Chondrocyte (in vitro differentiated cells): ENCODE data around the gene GPLD1. TPM values are rescaled to one million over a fixed set of nuclear protein-coding genes. Genes with fewer than 3 reads are reported as not detected.
A peak's percentile ranks its signal among the peaks of the same experiment; 100 is the strongest.

ENCODE experiments used
- DNase-seq: peaks from one replicate; pipeline ENCODE4 v3.0.0; 2021; ENCODE audit warnings: mixed read lengths, low spot score
- H3K27ac Mint-ChIP-seq: one replicate; pipeline ENCODE4 v1.8.0; 2021; ENCODE audit warnings: mild to moderate bottlenecking, moderate library complexity, mixed read lengths; ENCODE audit not compliant: unreplicated experiment
- H3K27me3 Mint-ChIP-seq: 2 replicates; pipeline ENCODE4 v1.8.0; 2021; ENCODE audit warnings: low read depth, mixed read lengths
- H3K36me3 Mint-ChIP-seq: 2 replicates; pipeline ENCODE4 v1.8.0; 2021; ENCODE audit warnings: low read depth, mixed read lengths
- H3K4me1 Mint-ChIP-seq: 2 replicates; pipeline ENCODE4 v1.8.0; 2021; ENCODE audit warnings: low read depth, mild to moderate bottlenecking, mixed read lengths
- H3K4me3 Mint-ChIP-seq: one replicate; pipeline ENCODE4 v1.8.0; 2021; ENCODE audit warnings: mild to moderate bottlenecking, moderate library complexity, mixed read lengths; ENCODE audit not compliant: unreplicated experiment
- H3K9me3 Mint-ChIP-seq: 2 replicates; pipeline ENCODE4 v1.8.0; 2021; ENCODE audit warnings: low read depth, mixed read lengths
- total RNA-seq: library from RNA; stranded (reverse); gene quantifications from 3 replicates; pipeline ENCODE4 v1.2.1, GENCODE V29; 2021
- TF ChIP-seq, protein P1 (sequence below): fragments of 200-600 bp; sonication (generic); IDR thresholded peaks from 2 replicates; pipeline ENCODE4 v1.5.0; 2021; ENCODE audit warnings: antibody characterized with exemption, mild to moderate bottlenecking, moderate library complexity

The GPLD1 gene
- total RNA-seq, 1 donor from 2014 or later: 4.2 TPM

DNA sequence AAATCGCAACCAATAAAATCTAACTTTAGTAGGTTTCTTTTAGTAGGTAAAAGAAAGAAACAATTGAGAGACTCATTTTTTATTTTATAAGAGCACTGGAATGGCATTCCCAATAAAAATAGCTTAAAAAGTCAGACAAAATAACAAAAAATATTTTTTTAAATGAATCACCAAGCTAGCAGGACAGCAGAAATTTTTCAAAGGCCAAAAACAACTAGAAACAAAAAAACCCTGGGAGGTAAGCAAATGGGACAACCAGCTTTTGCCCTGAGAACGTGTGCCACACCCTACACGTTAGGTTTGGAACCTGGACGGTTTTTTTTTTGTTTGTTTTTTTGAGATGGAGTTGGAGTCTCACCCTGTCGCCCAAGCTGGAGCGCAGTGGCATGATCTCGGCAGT lies 19.6 kb downstream of the GPLD1 start:
- H3K27ac Mint-ChIP-seq: peak overlapping the region; percentile 76
- TF ChIP-seq, protein P1, sequence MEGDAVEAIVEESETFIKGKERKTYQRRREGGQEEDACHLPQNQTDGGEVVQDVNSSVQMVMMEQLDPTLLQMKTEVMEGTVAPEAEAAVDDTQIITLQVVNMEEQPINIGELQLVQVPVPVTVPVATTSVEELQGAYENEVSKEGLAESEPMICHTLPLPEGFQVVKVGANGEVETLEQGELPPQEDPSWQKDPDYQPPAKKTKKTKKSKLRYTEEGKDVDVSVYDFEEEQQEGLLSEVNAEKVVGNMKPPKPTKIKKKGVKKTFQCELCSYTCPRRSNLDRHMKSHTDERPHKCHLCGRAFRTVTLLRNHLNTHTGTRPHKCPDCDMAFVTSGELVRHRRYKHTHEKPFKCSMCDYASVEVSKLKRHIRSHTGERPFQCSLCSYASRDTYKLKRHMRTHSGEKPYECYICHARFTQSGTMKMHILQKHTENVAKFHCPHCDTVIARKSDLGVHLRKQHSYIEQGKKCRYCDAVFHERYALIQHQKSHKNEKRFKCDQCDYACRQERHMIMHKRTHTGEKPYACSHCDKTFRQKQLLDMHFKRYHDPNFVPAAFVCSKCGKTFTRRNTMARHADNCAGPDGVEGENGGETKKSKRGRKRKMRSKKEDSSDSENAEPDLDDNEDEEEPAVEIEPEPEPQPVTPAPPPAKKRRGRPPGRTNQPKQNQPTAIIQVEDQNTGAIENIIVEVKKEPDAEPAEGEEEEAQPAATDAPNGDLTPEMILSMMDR: no peak
- no peaks in the 10 kb centered on the region for H3K27me3 Mint-ChIP-seq
- H3K4me1 Mint-ChIP-seq: peaks cover 38% of the 10 kb centered on the region
- no peak for DNase-seq
- H3K4me3 Mint-ChIP-seq: no peak overlapping the region
- H3K9me3 Mint-ChIP-seq: no peaks in the 10 kb centered on the region
- peaks cover 2% of the 10 kb centered on the region for H3K36me3 Mint-ChIP-seq

DNA sequence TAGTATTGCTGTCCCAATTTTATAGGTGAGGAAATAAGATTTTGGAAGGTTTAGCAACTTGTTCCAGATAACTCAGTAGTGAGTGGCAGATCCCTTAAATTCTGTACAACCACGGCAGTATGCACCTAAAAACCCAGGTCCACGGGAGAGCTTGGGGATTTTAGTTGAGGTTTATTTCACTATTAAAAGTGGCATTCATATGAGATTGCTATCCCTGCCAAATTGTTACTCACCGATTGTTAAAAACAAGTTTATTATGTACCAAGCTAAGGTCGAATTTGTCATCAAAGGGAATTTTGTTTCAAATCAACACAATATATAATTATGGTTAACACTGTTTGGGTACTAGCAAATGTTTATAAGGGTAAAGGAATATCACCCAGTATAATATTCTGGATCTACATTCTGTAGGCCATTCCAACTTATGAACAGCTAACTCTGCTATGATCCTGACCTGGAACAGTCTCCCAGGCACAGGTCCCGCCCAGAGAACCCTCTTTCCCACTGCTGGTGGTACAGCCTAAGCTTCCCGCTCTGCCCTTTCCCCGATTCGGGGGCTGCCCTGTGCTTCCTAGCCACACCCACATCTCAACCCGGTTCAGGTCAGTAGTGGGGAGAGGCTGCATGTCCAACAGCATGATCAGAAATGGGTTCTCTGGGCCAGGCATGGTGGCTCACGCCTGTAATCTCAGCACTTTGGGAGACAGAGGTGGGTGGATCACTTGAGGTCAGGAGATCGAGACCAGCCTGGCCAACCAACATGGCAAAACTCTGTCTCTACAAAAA lies 24.9 kb downstream of the GPLD1 start:
- no peaks in the 10 kb centered on the region for H3K27me3 Mint-ChIP-seq
- TF ChIP-seq, protein P1: no peak
- no peak overlapping the region for H3K4me3 Mint-ChIP-seq
- no peaks in the 10 kb centered on the region for H3K9me3 Mint-ChIP-seq
- H3K4me1 Mint-ChIP-seq: peaks cover 12% of the 10 kb centered on the region
- no peak overlapping the region for H3K27ac Mint-ChIP-seq
- no peak for DNase-seq
- H3K36me3 Mint-ChIP-seq: peaks cover 2% of the 10 kb centered on the region

DNA sequence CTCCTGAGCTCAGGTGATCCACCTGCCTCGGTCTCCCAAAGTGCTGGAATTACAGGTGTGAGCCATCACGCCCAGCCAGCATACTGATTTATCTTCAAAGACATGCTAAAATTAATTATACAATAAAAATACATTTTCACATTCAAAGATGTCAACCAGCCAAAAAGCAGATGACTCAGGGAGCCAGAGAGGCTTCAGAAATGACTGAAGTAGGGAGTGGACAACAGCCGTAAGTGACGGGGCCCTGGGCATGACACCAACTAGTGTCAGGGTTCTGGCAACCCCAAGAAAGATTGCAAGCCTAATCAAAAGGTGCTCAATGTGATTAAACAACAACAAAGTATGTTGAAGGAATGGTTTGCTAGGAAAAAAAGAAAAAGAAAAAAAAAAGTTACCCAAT lies 28.4 kb downstream of the GPLD1 start:
- H3K27ac Mint-ChIP-seq: no peak overlapping the region
- DNase-seq: no peak
- no peaks in the 10 kb centered on the region for H3K36me3 Mint-ChIP-seq

DNA sequence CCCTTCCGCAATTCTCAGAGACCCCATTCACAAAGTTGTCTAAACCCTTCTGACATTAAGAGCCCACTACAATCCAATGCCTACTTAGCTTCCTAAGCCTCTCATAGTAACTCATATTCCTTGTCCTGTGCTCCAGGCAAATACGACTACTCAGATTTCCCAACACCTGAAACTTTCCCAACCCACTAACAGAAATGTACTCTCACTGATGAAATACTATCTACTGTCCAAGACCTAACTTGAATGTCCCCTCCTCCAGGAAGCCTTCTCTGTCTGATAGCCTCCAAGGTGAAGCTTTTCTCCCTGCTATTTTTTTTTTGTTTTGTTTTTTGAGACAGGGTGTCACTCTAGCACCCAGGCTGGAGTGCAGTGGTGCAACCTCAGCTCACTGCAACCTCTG lies 30.4 kb downstream of the GPLD1 start:
- DNase-seq: no peak
- Mint-ChIP-seq H3K4me1 (no peaks in the 10 kb centered on the region), H3K27ac (no peak overlapping the region), H3K4me3 (no peak overlapping the region), H3K36me3 (no peaks in the 10 kb centered on the region), H3K9me3 (no peaks in the 10 kb centered on the region), H3K27me3 (no peaks in the 10 kb centered on the region)
- TF ChIP-seq, protein P1: no peak

More for the DNA sequence above, 28.4 kb downstream of the GPLD1 start:
- no peaks in the 10 kb centered on the region for H3K4me1 Mint-ChIP-seq
- H3K4me3 Mint-ChIP-seq: no peak overlapping the region
- H3K9me3 Mint-ChIP-seq: no peaks in the 10 kb centered on the region
- TF ChIP-seq, protein P1: no peak
- H3K27me3 Mint-ChIP-seq: no peaks in the 10 kb centered on the region

DNA sequence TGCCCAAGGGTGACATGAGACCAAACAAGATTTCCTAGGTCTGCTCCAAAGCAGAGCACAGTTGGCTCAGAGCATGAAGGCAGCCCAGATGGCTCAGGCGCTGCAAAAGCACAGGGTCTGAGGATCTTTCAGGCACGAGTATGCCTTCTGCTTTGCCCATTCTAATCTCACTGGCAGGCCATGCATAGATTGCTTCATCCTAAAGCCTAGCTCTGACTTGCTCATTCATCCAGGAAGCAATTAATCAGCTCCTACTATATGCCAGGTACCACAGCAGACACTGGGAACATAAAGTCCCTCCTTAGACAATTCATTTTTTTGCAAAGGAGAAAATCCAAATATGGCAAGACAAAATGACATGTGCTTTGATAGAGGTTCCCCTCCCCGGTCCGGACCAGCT lies 31.2 kb downstream of the GPLD1 start:
- Mint-ChIP-seq H3K27me3 (no peaks in the 10 kb centered on the region), H3K4me1 (no peaks in the 10 kb centered on the region), H3K27ac (no peak overlapping the region), H3K9me3 (no peaks in the 10 kb centered on the region), H3K36me3 (no peaks in the 10 kb centered on the region), H3K4me3 (no peak overlapping the region)
- no peak for DNase-seq
- TF ChIP-seq, protein P1: no peak
